OCI-LY1 (cell line): Measurements from ENCODE around the gene ADCY9.

ENCODE experiments used
- EZH2 ChIP-seq: fragments of 200-600 bp; sonication (generic), shearing (Covaris generic); IDR thresholded peaks from 2 replicates; pipeline ENCODE4 v1.8.0; 2017; ENCODE audit warnings: borderline replicate concordance, mixed run types, mild to moderate bottlenecking, antibody characterized with exemption, low read length, moderate library complexity, mixed read lengths
- TF ChIP-seq, protein P1 (sequence below): fragments of 200-600 bp; sonication (generic), shearing (Covaris generic); IDR thresholded peaks from 2 replicates; pipeline ENCODE4 v1.5.1; 2017; ENCODE audit warnings: mild to moderate bottlenecking, antibody characterized with exemption, low read length, moderate library complexity, mixed read lengths

DNA sequence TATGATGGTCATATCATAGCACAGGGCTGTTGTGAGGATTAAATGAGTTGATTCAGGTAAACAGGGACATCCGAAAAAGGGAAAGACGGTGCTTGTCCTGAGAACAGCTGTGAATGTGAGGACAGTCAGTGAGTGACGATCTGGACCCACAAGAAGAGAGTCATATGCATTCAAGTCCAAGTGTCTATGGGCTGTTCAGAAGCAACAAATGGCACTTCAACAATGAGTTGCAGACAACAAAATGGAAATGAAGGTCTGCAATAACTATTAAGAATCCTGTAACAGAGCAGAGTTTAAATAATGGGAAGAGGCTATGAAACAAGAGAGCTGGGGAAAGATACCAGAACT, 100.3 kb downstream of the ADCY9 start:
- TF ChIP-seq EZH2, result no peak
- TF ChIP-seq, protein P1, sequence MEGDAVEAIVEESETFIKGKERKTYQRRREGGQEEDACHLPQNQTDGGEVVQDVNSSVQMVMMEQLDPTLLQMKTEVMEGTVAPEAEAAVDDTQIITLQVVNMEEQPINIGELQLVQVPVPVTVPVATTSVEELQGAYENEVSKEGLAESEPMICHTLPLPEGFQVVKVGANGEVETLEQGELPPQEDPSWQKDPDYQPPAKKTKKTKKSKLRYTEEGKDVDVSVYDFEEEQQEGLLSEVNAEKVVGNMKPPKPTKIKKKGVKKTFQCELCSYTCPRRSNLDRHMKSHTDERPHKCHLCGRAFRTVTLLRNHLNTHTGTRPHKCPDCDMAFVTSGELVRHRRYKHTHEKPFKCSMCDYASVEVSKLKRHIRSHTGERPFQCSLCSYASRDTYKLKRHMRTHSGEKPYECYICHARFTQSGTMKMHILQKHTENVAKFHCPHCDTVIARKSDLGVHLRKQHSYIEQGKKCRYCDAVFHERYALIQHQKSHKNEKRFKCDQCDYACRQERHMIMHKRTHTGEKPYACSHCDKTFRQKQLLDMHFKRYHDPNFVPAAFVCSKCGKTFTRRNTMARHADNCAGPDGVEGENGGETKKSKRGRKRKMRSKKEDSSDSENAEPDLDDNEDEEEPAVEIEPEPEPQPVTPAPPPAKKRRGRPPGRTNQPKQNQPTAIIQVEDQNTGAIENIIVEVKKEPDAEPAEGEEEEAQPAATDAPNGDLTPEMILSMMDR, result no peak
